Islet precursor cell (in vitro differentiated cells): ENCODE measurements around the gene SLAMF1.
"Not testable (repeated sequence)": the region's sequence is repeated elsewhere in the genome, so short reads cannot be mapped to it uniquely, and the experiment has no call there.

ENCODE experiments used
- DNase-seq: peaks from one replicate; pipeline ENCODE4 v3.0.0-alpha.2; 2018

Gene SLAMF1

DNA sequence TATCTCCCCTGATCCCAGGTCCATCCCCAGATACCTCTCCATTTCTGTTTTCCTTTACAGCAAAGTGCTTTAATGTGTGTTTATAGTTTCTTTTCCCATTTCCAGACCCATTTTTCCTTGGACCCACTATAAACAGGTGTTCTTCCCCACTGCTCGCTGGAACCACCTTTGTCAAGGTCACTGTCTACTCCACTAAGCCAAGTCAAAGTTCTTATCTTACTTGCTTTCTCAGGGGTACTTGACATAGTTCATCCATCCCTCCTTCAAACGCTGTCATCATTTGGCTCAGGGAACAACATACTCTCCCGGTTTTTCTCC, 8.3 kb downstream of the SLAMF1 start:
- DNase-seq = no peak

DNA sequence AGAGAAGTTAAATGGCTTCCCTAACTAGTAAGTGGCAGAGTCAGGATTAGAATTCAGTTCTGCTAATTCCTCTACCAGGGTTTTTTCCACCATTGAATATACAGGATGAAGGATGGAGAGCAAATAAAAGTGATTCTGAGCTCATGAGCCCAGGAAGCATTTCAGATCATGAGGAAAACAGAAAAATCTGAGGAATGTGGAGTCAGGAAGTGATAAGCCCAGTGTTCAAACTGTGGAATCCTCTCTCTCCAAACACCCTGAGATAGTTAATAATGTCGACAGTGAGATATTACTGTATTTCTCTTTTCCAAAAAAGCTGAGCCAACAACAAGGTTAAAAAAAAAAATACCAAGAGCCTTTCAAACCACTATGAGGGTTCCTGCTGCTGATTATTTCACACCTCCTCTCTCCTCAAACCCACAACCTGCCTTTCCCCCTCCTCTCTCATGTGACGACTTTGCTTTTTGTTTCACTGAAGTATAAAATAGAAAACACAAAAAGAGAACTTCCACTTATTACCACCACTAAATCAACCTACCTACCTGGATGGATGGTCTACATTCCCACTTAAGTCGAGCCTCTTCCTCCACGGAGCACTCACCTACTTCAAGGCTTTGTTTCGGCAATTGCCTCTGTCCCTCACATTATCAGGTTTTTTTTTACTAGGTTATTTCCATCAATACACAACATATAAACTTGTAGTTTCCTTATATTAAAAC, 8.9 kb downstream of the SLAMF1 start:
- DNase-seq = no peak

DNA sequence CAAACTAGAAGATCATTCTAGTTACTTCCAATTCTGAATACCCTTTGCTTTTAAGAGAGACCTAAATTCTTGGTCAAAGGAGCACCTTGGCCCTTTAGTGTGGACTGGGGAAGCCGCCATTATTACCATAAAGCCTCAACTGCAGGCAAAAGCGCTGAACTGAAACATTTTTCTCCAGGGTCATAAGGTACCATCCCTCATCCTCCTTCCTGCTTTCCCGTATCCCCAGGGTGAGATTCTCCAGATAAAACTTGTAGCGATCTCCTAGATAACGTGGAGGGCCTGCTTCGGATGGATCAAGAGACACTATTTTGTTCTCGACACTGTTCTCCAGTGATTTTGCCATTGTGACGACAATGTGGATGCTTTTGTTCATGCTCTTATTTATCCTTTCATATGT, 9.8 kb downstream of the SLAMF1 start:
- DNase-seq = no peak

DNA sequence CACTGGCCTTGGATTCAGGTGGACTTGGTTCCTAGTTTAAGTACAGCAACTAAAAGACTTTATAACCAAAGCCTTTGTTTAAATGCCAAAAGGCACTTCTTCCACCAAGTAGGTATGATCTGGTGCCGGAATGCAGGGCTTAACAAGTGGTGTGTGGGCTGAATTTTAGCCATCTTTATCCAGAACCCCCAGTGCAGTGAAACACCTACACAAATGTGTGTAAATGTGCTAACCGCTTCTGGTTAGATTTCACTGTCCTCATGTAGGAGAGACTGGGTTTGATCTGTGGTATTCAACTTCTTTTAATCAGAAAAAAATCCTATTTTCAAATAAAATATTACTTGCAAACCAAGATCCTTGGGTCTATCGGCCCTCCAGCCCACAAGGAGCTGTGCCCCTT, 10.3 kb downstream of the SLAMF1 start:
- DNase-seq = no peak

DNA sequence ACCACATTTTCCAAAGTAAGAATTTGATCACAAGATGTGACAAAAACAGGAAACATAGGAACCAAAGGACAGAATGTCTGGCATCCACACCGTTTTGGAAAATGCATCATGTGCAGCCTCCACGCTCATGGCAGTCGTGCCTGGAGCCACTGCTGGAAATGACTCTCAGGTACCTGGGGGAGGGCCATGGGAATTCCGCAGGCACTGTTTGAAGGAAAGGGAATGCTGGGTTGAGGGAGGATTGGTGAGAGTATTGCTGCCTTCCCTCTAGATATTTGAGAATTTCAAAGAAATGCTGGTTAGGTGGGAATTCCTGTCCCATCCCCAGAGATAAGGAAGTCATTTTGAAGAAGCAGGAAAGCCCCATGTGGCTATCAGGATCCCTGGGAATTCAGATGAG, 10.8 kb downstream of the SLAMF1 start:
- peak; percentile 75 for DNase-seq

DNA sequence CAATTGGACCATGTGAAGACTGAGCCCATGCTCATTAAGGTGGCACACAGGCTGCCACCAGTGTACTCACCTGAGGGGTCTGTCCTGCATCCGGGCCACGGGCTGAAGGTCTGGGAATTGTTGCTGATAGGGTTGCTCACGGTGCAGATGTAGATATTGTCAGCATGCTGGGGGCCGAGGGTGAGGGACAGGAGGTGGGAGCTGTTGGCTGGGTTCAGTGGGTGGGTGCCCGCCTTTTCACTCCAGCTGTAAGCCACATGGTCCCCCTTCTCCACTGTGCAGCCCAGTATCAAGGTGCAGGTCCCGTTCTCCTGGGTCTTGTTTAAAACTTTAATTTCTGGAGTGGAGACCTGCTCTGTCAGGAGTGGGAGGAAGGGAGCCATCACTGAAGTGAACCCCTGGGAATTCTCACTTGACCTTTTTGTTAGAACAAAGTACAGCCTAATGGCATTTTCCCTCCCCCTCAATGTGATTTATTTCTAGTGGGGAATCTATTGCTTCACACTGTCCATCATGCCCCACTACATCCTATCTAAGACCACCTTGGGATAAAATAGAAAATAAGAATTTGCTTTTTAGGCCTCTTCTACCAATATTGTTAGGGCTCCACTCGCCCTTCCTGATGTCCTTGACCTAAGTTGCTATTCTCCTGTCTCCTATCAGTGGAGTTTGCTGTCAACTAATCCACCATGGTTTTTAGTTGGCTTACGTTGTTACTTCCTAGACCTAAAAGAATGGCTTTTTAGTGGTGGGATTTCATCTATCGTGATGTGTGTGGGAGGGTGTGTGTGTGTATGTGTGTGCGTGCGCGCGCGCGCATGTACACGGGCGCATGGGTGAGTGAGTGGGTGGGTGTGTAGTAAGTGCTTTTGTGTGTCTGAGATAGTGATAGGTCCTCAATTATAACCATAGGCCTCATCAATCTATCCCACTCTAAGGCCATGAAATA, 12.0 kb downstream of the SLAMF1 start:
- DNase-seq = no peak

DNA sequence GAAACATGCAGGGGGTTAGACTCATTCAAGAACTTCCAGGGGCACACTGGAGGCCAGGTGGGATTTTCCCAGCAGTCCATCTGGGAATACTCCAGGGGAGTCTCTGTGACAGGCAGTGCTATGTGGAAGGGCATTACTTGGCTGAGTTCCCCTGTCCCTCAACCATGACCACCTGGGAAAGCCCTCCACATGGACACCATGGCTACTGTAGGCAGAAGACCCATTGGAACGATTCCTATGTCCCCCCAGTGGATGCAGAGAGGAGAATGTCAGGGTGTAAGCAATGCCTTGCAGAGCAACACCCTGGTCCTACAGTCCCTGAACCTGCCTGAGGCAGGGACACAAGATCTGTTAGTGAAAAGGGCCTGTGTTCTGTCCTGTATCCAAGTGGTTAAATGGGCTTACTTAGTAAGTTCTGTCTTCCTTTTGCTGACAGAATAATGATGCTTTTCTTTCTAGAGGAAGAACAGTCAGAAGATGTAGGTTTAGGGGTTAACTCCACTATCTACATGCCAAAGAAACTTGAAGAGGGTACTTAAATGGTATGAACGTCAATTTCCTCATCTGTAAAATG, 13.4 kb downstream of the SLAMF1 start:
- no peak for DNase-seq

DNA sequence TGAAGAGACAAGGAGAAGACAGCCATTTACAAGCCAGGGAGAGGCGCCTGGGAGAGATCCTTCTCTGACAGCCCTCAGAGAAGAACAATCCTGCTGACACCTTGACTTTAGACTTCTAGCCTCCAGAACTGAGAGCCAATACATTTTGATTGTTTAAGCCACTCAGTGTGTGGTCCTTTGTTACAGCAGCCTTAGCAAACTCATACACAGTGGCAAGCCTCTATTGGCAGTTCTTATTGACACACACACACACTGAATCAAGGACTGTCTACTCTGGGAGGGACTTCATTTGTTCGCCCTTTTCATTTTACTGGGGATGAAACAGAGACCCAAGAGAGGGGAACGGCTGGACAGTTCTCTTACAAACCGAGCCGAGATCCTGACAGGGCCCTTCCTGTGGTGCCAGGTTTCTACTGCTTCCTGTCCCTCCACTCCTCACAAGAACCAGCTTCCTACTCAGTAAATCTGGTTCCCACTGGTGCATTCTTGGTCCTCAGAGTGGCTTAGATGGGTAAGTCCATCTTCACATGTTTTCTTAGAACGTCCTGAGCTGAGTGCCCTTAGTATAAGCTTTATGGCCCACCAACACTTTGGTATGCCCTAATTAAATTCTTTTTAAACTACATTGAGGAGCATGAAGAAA, 14.7 kb downstream of the SLAMF1 start:
- DNase-seq = no peak

DNA sequence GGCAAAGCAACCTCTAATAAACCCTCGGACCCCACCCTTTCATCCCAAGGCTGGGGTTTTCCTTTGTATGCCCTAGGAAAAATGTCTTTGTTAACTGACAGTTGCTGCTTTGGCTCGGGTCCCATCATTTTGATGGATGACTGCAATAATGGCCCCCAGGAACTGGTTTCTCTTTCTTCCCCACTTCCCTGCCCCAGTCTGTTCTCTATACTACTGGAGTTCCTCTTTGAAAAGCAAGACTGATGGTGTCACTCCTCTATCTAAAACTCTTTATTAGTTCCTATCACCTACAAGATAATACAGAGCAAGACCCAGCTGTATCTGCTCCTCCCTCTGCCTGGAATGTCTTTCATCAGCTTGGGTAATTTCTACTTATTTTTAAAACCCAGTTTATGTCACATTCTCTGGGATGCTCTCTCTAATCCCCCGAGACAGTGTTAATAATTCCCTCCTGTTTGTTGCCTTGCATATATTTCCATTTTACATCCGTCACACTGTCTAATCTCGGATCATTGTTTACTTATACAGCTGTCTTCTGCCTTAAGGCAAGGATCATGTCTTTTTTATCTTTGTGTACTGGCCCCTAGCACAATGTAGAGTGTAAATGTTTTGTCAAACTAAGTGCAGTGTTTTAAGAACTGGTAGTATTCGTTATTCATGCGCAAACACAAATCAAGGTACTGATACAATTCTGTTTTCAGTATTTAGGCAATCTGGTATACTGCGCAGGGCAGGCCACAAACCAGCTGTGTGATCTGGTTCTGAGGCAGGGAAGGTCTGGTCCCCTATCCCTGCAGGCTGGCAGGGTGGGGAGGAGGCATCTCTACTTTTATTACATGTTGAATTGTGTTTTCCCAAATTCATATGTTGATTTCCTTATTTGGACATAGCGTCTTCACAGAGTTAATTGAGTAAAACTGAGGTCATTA, 16.1 kb downstream of the SLAMF1 start:
- DNase-seq = no peak

DNA sequence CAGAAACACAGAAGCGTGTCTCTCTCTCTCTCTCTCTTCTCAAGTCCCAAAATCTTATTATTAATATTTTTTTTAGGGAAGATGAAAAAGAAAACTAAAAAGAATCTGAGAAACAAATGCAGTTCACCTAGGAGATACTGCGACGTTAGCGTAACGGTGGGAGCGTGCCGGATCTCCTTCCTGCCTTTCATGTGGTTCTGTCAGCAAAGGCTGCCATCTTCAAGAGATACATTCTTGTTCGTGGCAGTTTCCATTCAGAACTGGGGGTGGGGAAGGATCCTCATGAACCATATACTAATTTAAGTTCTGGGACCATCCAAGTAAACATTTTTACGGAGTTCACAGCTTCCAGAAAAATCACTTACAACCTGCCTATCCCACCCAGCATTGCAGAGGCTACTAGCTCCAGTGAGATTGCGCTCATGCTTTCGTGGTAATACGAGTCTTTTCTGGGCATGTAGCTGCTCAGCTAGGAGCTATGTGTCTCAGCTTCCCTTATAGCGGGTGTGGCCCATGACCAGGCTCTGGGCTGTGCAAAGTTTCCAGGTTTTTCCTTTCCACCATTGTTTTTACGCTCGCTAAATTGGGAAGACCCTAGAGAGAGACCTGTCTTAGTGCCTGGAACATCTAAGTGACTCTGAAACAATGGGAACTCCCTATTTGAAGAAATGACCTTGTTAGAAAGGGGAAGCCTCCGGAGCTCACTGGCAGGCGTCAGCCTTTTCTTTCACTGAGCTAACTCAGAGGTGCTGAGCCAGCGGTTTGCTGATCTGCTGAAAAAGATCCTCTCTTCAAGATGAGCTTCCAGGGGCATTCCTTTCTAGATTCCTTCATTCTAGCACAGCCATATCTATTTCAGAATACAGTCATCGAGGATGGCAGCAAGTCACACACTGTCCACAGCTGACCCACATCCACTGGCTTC, 17.3 kb downstream of the SLAMF1 start:
- no peak for DNase-seq

DNA sequence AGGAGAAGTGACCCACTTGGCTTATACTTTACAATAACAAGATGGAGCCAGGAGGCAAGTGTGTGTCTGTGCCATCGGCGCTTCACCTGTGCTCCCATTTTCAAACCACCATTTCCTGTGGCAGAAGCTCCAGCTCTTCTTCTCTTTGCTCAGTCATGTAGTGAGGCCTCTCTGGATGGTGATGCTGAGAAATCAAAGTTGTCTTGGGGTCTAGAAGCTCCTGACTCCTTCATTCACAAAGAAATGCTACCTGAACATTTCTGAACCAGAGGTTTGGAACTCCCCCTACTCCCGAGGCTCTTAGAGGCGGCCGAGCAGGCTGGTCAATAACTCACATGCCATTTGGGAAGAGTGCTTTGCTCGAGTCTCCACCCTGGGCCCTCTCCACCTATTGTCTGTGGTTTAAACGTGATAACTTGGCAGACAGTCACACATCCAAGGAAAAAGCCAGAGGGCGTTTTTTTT, 18.0 kb downstream of the SLAMF1 start:
- no peak for DNase-seq

DNA sequence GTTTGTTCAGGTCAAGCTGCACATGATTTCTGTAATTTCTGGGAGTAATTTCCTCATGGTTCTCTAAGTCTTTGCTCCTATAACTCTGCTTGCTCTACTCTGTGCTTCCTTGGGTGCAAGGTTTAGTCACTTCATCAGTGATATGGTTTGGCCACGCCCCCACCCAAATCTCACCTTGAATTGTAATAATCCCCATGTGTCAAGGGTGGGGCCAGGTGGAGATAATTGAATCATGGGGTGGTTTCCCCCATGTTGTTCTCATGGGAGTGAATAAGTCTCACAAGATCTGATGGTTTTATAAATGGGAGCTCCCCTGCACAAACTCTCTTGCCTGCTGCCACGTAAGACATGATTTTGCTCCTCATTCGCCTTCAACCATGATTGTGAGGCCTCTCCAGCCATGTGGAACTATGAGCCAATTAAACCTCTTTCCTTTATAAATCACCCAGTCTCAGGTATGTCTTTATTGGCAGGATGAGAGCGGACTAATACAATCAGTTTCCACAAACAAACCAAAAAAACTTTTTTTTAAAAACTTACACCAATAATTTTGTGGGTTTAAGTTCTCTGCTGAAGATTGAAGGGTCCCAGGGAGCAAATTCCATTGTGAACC, 19.1 kb downstream of the SLAMF1 start:
- DNase-seq = not testable (repeated sequence)

DNA sequence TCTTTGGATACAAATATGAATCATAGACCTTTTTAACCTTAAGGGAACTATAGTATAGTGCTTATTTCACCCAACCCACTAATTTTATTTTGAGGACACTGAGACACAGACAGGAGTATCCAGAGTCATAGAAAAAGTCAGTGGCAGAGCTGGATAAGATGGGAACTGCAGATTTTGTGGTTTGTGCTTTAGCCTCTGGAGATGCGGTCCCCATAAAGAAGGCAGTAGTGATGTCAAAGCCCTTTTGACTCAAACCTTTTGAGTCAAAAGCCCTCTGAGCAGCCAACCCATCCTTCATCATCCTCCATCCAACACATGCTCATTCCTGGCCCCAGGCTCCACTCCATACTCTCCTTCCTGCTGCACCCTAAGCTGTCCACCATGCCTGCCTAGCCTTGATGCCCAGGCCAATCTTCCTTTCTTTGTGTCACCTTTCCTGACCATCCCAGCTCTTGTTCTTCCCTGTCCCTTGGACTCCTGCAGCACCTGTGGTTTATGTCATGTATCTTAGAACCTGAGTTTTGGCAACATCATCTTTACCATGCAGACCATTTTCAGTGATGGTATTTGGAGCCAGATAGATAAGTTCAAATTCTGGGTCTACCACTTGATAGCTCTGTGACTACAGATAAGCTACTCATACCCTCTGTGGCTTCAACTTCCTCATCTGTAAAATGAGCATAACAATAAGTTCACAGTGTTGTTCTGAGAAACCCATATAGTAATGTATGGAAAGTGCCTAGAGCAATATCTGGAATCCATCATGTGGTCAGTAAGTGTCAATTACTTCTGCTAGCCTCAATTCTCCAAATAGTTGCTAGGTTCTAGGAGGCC, 20.1 kb downstream of the SLAMF1 start:
- DNase-seq = no peak

DNA sequence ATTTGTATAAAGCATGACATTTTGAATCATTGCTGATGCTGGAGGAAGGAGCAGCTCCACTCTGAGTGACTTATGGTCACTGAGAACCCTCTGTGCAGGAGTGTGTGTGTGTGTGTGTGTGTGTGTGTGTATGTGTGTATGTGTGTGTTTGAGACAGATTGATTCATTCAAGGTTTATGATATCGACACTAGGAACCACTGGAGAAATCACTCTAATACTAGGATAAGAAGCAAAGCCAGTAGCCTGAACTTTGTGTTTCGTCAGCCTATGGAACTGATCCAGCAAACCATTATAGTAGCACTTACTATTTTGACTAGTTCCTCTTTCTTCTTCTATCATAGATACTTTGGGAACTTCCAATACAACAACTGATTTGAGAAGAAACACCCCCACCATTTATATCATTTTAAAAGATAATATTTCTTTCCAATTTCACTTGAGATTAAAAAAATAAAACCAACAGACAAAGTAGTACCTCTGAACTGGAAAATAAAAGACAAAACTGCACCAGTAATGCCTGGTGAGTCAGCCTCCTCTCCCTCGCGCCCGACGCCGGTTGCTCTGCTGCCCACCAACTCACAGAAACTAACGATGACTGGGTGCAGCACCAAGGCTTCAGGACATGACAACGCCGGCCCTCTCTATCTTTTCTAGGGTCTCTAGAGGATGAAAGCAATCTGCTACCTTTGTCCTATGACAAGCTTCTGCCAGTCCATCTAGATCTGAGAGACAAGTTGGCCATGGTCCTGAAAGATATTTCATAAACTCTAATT, 20.9 kb downstream of the SLAMF1 start:
- DNase-seq = no peak

DNA sequence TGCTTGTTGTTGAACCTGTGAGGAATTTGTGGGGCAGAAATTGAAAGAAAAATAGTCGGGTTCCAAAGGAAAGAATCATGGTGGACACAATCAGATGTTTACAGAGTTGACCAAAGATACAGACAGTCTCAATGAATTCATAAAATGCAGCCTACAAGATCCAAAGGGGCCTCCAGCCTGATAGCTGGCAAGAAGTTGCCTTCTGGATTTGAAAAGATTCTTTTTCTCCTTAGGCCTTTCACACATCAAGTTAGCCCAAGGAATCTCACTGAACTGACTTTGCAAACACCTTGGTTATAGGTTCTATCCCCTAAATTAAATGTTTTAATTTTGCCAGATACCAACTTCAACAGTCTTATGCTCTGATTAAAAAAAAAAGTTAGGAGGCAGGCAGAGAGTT, 21.5 kb downstream of the SLAMF1 start:
- no peak for DNase-seq

DNA sequence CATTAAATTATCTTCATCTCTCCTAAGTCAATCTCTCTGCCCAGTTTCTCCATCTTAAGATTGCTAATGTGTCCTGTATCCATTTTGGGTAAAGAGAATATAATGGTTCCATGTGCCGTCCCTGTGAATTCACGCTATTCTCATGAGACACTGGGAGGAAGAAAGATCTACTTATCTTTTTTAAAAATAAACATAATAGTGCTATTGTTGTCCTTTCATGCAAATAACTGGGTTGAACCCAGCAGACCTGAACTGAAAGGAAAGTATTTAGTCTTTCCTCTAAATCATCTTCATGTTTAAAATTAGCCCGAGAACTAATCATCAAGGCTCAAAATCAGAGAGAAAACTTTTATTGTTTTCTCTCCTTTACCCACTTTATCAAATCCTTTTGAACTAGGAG, 22.4 kb downstream of the SLAMF1 start:
- no peak for DNase-seq

DNA sequence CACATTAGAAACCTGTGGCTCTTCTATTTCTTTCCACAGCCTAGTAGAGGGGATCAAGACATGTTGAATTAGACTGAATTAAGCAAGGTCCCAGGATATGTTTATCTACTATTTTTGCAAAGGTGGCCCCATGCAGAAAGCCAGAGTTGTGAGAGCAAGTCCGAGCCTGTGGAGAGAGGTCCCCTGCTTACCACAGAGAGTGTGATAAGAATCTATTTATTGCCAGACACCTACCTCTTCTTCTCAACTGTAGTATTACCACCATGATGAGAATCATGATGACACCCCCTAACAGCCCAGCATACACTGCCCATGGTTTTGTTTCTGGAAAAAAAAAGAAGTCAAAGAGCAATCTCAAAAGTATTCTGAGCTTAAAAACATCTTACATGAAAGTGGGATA, 23.0 kb downstream of the SLAMF1 start:
- no peak for DNase-seq

DNA sequence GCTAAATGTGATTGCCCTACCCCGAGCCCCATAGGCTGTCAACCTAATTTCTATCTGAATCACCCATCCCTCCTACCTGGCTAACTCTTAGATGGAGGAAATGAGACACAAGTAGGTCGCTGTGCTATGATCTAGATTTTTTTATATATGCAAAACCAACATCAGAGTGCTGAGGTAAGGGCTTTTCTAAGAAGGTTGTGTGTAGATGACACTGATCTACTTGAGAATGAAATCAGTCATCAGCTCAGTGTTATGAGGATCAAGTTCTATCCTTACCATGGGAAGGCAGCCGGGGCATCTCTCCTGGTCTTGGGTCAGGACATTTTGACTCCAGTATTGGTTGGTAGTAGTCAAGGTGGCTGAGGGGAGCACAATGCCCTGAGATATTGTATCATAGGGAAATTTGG, 23.6 kb downstream of the SLAMF1 start:
- DNase-seq = no peak
